GM23338 (cell line): ENCODE data around the gene TNS1. TPM values are rescaled to one million over a fixed set of nuclear protein-coding genes. Genes with fewer than 3 reads are reported as not detected.

Source experiments
- microRNA-seq: library from miRNA; unstranded; fragments of <30 nt; microRNA quantifications from one replicate; pipeline ENCODE4, GENCODE V29; 2017
- polyA plus RNA-seq: library from polyadenylated mRNA; unstranded; fragments of >200 nt; fragmentation: Nextera tagmentation; extraction: Ambion mirVana; gene quantifications from 2 replicates; pipeline ENCODE4 v1.2.1, GENCODE V29; 2016
- small RNA-seq: library from RNA; depleted of rRNA; stranded (forward); fragments of <200 nt; gene quantifications from one replicate; pipeline ENCODE3, GENCODE V24; 2014; ENCODE audit warnings: low replicate concordance
- total RNA-seq: library from RNA; depleted of rRNA; stranded (reverse); fragments of >200 nt; shearing (Covaris generic); gene quantifications from 2 replicates; pipeline ENCODE4 v1.2.3, GENCODE V29; 2014; rRNA removed

The TNS1 gene
- total and polyA plus RNA-seq, 2 experiments from 2014 or later, result 2.0 to 7.4 TPM

Small RNAs within 50 kb of the gene (microRNA-seq; reads per million reads assigned to microRNA genes)
- gene MIR6809, result not detected

Small RNAs within 50 kb of the gene (small RNA-seq; reads per million reads assigned to genes)
- gene MIR6809, result not detected

Other genes starting within 250 kb of the TNS1 start
- 0.04 TPM in 1 of 2 replicates, not detected in the other for gene RUFY4, start 66.3 kb upstream of the TNS1 start, total RNA-seq
- gene RUFY4, start 66.3 kb upstream of the TNS1 start, polyA plus RNA-seq, result 0.27 and 0.89 TPM in 2 replicates
- gene CXCR2, start 123.0 kb upstream of the TNS1 start, total RNA-seq, result 0.52 and 0.82 TPM in 2 replicates
- gene CXCR2, start 123.0 kb upstream of the TNS1 start, polyA plus RNA-seq, result 0.71 and 1.6 TPM in 2 replicates
- not detected in 2 replicates for gene CXCR1, start 164.0 kb upstream of the TNS1 start, total RNA-seq
- gene CXCR1, start 164.0 kb upstream of the TNS1 start, polyA plus RNA-seq, result not detected in 2 replicates
- gene ARPC2, start 214.2 kb upstream of the TNS1 start, total RNA-seq, result 195 and 217 TPM in 2 replicates
- 242 and 271 TPM in 2 replicates for gene ARPC2, start 214.2 kb upstream of the TNS1 start, polyA plus RNA-seq